HK-2 (cell line): ENCODE data around the gene NFKBIE.
A peak's percentile ranks its signal among the peaks of the same experiment; 100 is the strongest.
"Not testable (repeated sequence)": the region's sequence is repeated elsewhere in the genome, so short reads cannot be mapped to it uniquely, and the experiment has no call there.

Experiments
- DNase-seq: peaks from one replicate; pipeline ENCODE4 v3.0.0-alpha.2; 2018; ENCODE audit not compliant: unreplicated experiment

The NFKBIE gene

GRCh38 chr6:44245912-44246662, 19.3 kb downstream of the NFKBIE start:
- peak; percentile 88 for DNase-seq

- DNase-seq: no peak
These were observed 19.9 kb downstream of the NFKBIE start for GRCh38 chr6:44245391-44245911.

GRCh38 chr6:44243345-44243744, 22.0 kb downstream of the NFKBIE start:
- no peak for DNase-seq

- no peak for DNase-seq
These were observed 26.5 kb downstream of the NFKBIE start for GRCh38 chr6:44238687-44239350.

- peak; percentile 83 for DNase-seq
These were observed 27.4 kb downstream of the NFKBIE start for GRCh38 chr6:44237813-44238433.

- DNase-seq: peak; percentile 96
These were observed 28.1 kb downstream of the NFKBIE start for GRCh38 chr6:44237021-44237812.

- no peak for DNase-seq
These were observed 29.3 kb downstream of the NFKBIE start for GRCh38 chr6:44235891-44236516.

GRCh38 chr6:44235269-44235668, 30.1 kb downstream of the NFKBIE start:
- no peak for DNase-seq

- DNase-seq: peak; percentile 78
These were observed 31.0 kb downstream of the NFKBIE start for GRCh38 chr6:44234101-44235025.

GRCh38 chr6:44233567-44234100, 31.7 kb downstream of the NFKBIE start:
- DNase-seq: no peak

GRCh38 chr6:44232676-44233566, 32.4 kb downstream of the NFKBIE start:
- DNase-seq: no peak

GRCh38 chr6:44231426-44231825, 33.9 kb downstream of the NFKBIE start:
- not testable (repeated sequence) for DNase-seq

GRCh38 chr6:44230034-44230675, 35.2 kb downstream of the NFKBIE start:
- DNase-seq: no peak

GRCh38 chr6:44229376-44230033, 35.8 kb downstream of the NFKBIE start:
- DNase-seq: no peak

GRCh38 chr6:44228836-44229235, 36.5 kb downstream of the NFKBIE start:
- DNase-seq: no peak

- no peak for DNase-seq
These were observed 36.9 kb downstream of the NFKBIE start for GRCh38 chr6:44228433-44228832.

GRCh38 chr6:44228031-44228430, 37.3 kb downstream of the NFKBIE start:
- no peak for DNase-seq
